Amygdala (tissue), 56 donors: ENCODE results near the gene ZNF566.

Source experiments
- DNase-seq, 56 donors: peaks; one replicate each; lab custom pipeline; 2025; lab: John Stamatoyannopoulos, UW

Gene ZNF566

DNA sequence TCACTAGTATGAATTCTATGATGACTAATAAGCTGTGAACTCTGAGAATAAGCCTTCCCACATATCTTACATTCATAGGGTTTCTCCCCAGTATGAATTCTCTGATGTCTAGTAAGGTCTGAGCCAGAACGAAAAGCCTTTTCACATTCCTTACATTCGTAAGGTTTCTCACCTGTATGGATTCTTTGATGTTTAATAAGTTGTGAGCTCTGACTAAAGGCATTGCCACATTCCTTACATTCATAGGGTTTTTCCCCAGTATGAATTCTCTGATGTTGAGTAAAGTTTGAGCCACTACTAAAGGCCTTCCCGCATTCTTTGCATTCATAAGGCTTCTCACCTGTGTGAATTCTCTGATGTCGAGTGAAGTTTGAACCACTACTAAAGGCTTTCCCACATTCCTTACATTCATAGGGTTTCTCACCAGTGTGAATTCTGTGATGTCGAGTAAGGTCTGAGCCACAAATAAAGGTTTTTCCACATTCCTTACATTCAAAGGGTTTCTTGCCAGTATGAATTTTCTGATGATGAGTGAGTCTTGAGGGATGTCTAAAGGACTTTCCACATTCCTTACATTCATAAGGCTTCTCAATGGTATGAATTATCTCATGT lies 40.2 kb downstream of the ZNF566 start:
- no peak for DNase-seq

DNA sequence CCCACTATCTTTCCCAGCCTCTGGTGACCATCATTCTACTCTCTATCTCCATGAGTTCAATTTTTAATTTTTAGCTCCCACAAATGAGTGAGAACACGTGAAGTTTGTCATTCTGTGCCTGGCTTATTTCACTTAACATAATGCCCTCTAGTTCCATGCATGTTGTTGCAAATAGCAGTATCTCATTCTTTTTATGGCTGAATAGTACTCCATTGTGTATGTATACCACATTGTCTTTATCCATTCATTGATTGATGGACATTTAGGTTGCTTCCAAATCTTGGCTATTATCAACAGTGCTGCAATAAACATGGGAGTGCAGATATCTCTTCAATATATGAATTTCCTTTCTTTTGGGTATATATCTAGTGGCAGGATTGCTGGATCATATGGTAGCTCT lies 48.0 kb downstream of the ZNF566 start:
- DNase-seq, result no peak

DNA sequence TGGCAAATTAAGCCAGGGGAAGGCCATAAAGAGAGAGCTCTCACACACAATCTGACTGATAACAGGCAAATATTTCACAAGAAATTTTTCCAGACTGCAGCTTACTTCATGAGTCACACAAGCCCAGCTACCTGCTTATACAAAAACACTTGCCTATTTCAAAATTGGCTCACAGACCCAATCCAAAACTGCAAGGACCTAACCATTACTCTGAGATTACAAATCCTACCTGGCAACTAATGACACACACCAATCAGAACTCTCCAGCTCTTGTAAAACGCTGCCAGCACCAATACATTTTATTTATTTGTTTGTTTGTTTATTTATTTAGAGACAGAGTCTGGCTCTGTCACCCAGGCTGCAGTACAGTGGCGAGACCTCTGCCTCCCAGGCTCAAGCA lies 52.8 kb downstream of the ZNF566 start:
- no peak for DNase-seq

DNA sequence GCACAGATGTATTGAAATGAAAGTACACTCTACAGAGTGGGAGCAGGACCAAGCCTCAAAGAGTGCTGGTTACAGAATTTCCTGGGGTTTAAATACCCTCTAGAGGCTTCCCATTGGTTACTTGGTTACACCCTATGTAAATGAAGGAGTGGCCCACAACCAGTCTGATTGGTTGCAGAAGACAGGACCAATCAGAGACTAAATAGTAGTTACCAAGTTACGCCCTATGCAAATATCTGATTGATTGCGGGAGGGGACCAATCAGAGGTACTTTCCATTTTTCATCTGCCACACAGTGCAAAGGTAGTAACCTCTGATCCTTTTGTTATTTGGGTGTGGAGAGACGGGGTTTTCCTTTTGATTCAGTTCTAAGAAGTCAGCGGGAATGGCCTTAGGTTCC lies 65.4 kb downstream of the ZNF566 start:
- no peak for DNase-seq

DNA sequence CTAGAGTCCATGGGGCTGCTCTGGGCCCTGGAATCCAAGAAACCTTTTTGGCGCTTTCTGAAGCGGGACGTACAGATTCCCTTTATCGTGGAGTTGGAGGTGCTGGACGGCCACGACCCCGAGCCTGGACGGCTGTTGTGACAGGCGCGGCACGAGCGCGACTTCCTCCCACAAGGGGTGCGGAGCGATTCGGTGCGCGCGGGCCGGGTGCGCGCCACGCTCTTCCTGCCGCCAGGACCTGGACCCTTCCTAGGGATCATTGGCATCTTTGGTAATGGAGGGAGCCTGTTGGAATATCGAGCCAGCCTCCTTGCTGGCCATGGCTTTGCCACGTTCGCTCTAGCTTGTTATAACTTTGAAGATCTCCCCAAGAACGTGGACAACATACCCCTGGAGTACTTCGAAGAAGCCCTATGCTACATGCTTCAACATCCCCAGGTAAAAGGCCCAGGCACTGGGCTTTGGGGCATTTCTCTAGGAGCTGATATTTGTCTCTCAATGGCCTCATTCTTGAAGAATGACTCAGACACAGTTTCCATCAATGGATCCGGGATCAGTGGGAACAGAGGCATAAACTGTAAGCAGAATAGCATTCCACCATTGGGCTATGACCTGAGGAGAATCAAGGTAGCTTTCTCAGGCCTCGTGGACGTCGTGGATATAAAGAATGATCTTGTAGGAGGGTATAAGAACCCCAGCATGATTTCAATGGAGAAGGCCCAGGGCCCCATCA lies 67.4 kb downstream of the ZNF566 start:
- DNase-seq, result peak in 3 of 56 donors; percentile 7 to 34 (median 18)

DNA sequence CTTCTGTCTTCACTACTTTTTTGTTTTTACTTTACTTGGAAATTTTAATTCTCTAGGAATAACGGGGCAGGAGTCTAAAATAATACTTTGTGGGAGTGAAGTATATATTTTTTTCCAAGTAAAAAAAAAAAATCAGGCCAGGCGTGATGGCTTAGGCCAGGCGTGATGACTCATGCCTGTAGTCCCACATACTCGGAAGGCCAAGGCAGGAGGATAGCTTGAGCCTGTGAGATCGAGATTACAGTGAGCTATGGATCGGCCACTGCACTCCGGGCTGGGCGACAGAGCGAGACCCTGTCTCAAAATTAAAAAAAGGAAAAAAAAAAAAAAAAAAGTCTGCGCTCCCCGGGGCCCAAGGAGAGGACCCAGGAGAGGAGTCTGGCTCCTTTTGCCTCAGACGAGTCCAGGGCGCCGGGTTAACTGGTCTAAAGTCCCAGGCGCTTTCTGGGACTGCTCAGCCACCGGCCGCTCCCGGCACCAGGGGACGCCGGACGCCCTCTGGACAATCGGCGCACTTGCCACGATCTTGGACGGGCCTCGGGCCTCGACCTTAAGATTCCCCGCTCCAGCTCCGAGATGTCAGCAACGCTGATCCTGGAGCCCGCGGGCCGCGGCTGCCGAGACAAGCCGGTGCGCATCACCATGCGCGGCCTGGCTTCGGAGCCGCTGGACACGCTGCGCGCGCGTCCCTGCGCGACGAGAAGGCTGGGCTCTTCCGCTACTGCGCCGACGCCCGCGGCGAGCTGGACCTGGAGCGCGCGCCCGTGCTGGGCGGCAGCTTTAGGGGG lies 68.2 kb downstream of the ZNF566 start:
- DNase-seq, result peak in 14 of 56 donors; percentile 9 to 56 (median 18)

DNA sequence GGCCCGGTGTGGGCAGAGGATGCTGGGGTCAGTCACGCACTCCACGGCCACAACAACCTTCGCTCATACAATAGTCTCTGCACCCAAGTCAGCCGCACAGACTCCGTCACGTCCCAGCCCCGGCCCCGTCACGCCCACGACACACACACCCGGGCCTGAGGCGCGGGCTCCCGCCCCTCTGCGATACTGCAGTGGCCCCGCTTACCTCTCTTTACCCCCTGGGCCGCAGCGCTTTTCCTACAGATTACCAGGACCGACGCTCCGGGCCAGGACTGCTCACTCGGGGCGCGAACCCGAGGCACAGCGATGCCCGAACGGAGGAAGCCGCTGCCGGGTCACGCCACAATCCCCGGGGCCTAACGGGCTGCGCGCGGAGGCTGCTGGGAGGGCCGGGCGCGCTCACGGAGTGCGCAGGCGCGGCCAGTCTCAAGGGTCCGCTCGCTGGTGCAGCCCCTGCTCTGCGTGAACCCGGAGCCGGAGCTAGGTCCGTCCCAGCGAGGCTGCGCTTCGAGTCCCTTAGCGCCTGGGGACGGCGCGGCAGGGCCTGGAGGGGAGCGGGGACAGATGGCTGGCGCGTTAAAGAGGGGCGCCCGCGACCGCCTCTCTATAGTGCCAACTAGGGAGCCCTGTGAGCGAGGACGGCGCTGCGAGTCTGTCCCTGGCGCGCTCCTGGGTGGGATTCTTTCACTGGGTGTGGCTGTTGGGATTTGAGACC lies 70.9 kb downstream of the ZNF566 start, which contains the start of gene ZFP82:
TSS of gene ZFP82 (minus strand) at position 358 of the 715 bp plus-strand sequence. CDS start 8,855 bp downstream, outside the sequence.
- peak in 55 of 56 donors; percentile 18 to 88 (median 66) for DNase-seq

DNA sequence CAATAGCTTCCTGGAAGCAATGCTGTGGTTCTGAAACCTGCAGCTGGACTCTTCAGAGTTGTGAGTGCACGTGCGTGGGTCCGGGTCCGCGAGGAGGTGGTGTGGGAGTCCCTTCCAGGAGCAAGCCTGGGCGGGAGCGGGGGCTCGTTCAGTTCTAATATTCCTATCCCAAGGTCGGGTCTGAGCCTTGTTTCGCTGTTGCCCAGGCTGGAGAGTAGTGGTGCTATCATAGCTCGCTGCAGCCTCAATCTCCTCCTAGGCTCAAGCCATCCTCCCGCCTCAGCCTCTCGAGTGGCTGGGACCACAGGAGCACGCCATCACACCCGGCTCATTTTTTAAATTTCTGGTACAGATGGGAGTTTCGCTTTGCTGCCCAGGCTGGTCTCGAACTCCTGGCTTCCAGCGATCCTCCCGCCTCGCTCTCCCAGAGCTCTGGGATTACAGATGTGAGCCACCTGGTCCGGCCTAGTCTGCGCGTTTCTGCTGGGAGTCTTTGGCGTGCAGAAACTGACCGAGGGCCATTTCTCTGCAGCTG lies 71.5 kb downstream of the ZNF566 start:
- DNase-seq, result peak in 7 of 56 donors; percentile 10 to 63 (median 36)

DNA sequence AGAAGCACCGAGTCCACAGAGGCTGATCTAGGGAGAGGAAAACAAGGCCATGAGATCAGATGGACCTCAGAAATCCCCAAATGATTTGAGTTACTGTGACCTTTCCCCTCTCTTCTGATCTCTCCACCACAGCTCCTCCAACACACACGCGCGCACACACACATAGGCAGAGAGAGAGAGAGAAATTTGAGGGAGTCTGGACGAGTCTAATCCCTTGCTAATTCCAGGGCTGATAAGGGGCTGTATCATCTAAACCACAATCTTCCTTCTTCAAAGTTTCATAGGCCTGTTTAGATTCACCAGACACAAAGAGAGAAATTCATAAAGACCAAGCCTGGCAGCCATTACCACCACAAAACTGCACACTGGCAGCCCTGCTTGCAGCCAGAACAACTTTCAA lies 79.5 kb downstream of the ZNF566 start:
- DNase-seq, result no peak

DNA sequence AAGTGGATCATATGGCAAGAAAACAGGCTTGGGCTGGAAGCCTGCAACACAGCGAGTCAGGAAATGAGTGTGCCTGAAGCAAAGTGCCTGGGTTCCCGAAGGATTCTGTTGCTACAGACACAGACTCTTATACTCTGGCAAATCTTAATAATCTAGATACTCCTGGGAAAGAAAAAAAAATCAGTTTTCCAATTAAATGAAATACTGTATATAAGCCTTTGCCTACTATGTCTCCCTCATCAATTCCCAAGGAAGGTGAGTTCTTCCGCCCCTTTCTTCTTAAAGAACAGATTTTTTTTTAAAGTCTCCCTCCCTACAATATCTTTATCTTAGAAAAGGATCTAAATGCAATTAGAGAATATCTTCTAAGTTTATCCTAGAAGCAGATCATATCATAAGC lies 81.3 kb downstream of the ZNF566 start:
- no peak for DNase-seq

DNA sequence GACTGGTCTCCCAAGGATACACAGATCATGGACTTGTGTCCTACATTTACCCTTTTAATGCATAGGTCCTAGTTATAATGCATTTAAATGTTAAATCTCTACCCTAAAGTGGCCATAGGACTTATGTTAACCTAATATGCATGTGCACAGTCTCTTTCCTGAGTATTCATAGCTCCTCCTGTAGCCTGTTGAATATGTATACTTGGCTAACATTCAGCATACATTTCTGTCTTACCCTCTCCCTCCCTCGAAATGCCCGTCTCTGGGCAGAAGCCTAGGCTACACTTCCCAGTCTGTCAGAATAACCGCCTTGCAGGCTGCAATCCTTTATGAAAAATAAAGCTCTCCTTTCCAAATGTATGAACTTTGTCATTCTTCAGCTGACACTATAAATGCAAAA lies 84.9 kb downstream of the ZNF566 start:
- DNase-seq, result no peak

DNA sequence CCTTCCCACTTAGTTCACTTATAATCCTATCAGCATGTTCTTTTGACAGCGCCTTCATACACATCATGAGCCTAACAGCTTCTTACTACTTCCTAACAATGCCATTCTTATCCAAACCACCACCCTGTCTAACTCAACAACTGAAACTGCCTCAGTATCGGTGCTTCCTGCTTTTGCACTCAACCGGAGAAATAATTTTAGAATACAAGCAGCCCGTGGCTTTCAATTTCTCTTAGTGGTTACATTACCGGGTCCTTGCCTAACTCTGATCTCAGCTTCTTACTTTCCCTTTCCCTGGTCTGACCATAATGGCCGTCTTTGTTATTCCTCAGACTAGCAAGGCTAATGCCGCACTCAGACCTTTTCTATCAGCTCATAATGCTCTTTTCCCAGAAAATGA lies 87.9 kb downstream of the ZNF566 start:
- DNase-seq, result no peak

DNA sequence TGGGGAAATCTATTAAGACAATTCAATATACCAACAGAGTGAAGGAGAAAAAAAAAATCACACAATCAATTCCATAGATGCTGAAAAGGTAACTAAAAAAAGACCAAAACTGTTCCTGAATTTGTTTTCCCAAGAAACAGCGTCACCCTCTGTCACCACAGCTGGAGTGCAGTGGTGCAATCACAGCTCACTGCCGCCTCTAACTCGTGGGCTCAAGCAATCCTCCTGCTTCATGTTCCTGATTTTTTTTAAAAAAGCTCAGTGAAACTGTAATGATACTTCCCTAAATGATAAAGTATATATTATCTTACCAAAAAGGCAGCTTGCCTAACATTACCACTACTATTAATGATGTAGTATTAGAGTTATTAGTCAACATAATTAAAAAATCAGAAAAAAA lies 90.8 kb downstream of the ZNF566 start:
- no peak for DNase-seq
